22Rv1 (cell line): ENCODE results near the gene VSX2.
"Not testable (repeated sequence)": the region's sequence is repeated elsewhere in the genome, so short reads cannot be mapped to it uniquely, and the experiment has no call there.

Experiments
- H3K27ac ChIP-seq: fragments of 450-650 bp; 2 replicates; pipeline ENCODE4 v1.5.1; 2017
- CTCF ChIP-seq: fragments of 450-650 bp; IDR thresholded peaks from 2 replicates; pipeline ENCODE4 v1.5.1; 2017; ENCODE audit warnings: mild to moderate bottlenecking
- ZFX ChIP-seq: fragments of 450-650 bp; IDR thresholded peaks from 2 replicates; pipeline ENCODE4 v1.6.1; 2017; ENCODE audit warnings: antibody characterized with exemption, borderline replicate concordance

Gene VSX2

DNA sequence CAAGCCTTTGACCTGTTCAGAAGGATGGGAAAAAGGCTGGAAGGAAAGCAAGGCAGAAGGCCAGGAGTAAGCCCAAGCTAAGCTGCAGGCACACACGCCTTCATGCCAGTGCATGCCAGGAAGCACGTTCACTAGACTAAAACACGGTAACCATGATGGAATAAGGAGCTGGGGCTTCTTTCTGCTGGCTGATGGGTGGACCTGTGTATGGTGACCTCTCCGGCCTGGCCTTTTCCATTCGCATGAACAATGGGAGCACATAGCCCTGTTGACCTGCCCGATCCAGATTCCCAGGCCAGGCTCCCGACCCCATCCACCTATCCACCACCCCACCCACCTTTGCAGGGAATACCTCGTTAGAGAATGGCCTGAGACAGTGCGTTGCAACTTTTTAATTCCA, 22.8 kb downstream of the VSX2 start:
- H3K27ac ChIP-seq: no peak overlapping the region

GRCh38 chr14:74263181-74263580, 23.9 kb downstream of the VSX2 start:
- no peak for TF ChIP-seq ZFX
- no peak for TF ChIP-seq CTCF
- H3K27ac ChIP-seq: no peak overlapping the region

More for the DNA sequence above, 22.8 kb downstream of the VSX2 start:
- TF ChIP-seq CTCF (no peak), ZFX (no peak)

GRCh38 chr14:74263921-74264320, 24.7 kb downstream of the VSX2 start:
- TF ChIP-seq CTCF (no peak), ZFX (no peak)
- no peak overlapping the region for H3K27ac ChIP-seq

- TF ChIP-seq CTCF (no peak), ZFX (no peak)
Measured at GRCh38 chr14:74265301-74265965, 26.2 kb downstream of the VSX2 start.

GRCh38 chr14:74267588-74267987, 28.3 kb downstream of the VSX2 start:
- TF ChIP-seq ZFX (no peak), CTCF (no peak)
- no peak overlapping the region for H3K27ac ChIP-seq

More at GRCh38 chr14:74265301-74265965, 26.2 kb downstream of the VSX2 start:
- H3K27ac ChIP-seq: no peak overlapping the region

GRCh38 chr14:74270382-74271177, 31.3 kb downstream of the VSX2 start:
- not testable (repeated sequence) for H3K27ac ChIP-seq

- TF ChIP-seq CTCF: no peak
- TF ChIP-seq ZFX: no peak
Measured at GRCh38 chr14:74271365-74271764, 32.1 kb downstream of the VSX2 start.

More at GRCh38 chr14:74271365-74271764, 32.1 kb downstream of the VSX2 start:
- no peak overlapping the region for H3K27ac ChIP-seq
